Thoracic aorta (tissue), 2 donors: Measurements from ENCODE around the gene INO80C. TPM values are rescaled to one million over a fixed set of nuclear protein-coding genes. Genes with fewer than 3 reads are reported as not detected.

Source experiments
- ATAC-seq: fragments of 150-250 bp; one replicate; pipeline ENCODE4 v1.8.0; 2017; ENCODE audit warnings: low read depth; ENCODE audit not compliant: insufficient number of reproducible peaks, low FRiP score
- DNase-seq: peaks from one replicate; pipeline ENCODE4 v3.0.0-alpha.2; 2020; ENCODE audit warnings: low spot score
- H3K27ac ChIP-seq, 2 donors: fragments of 200-600 bp; sonication (generic); 1 replicate in 1 of 2; 2 replicates in 1 of 2; pipeline ENCODE4 v1.5.1; 2016; ENCODE audit warnings: mild to moderate bottlenecking in 2 of 2, moderate library complexity in 2 of 2
- H3K27me3 ChIP-seq: fragments of 200-600 bp; sonication (generic); replicated peaks from 2 replicates; pipeline ENCODE4 v1.6.0; 2016; ENCODE audit warnings: mild to moderate bottlenecking; ENCODE audit not compliant: insufficient read depth
- H3K36me3 ChIP-seq: fragments of 200-600 bp; sonication (generic); one replicate; pipeline ENCODE4 v1.5.1; 2016
- H3K4me1 ChIP-seq, 2 donors: fragments of 200-600 bp; sonication (generic); 1 replicate in 1 of 2; 2 replicates in 1 of 2; pipeline versions ENCODE4 v1.5.1 to v1.6.0; 2016; ENCODE audit warnings: low read depth in 2 of 2, mild to moderate bottlenecking in 1 of 2; ENCODE audit not compliant: control insufficient read depth in 1 of 2
- H3K4me3 ChIP-seq: fragments of 200-600 bp; sonication (generic); 2 replicates; pipeline ENCODE4 v1.5.1; 2016; ENCODE audit warnings: mild to moderate bottlenecking
- H3K9me3 ChIP-seq: fragments of 200-600 bp; sonication (generic); 2 replicates; pipeline ENCODE4 v1.5.1; 2016
- CTCF ChIP-seq: fragments of 200-600 bp; sonication (generic); IDR thresholded peaks from one replicate; pipeline ENCODE4 v1.5.1; 2019; ENCODE audit warnings: antibody characterized with exemption
- total RNA-seq, 2 donors: library from RNA; depleted of rRNA; stranded (reverse); fragments of >200 nt; gene quantifications; one replicate each; pipeline versions ENCODE4 v1.1.0 to v1.2.3, GENCODE V29; 2016

INO80C gene
- total RNA-seq, 2 donors from 2014 or later, result 3.0 to 7.3 TPM

GRCh38 chr18:35477974-35478373, 19.8 kb downstream of the INO80C start:
- no peaks in the 10 kb centered on the region for H3K36me3 ChIP-seq
- ATAC-seq, result no peak
- DNase-seq, result no peak
- H3K27ac ChIP-seq, result no peak overlapping the region
- no peaks in the 10 kb centered on the region for H3K4me1 ChIP-seq
- H3K27me3 ChIP-seq, result no peaks in the 10 kb centered on the region
- no peak overlapping the region for H3K4me3 ChIP-seq
- TF ChIP-seq CTCF, result no peak
- no peaks in the 10 kb centered on the region for H3K9me3 ChIP-seq

DNA sequence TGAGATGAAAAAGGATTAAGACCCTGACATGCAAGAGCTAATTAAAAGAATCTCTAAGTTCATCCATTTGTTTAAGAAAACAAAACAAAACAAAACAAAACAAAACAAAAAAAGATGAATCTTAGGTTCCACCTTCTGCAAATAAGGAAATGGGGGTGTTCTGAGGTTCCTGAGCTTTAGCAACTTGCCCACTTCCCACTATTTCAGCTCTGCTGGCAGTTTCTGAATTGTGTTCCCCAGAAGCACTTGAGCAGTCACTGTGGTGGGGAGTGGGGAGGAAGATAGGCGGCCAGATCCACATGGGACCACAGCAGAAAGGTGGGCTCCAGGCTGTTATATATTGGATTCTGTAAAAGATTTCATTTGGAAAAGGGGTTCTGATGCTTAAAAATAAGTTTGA, 20.3 kb downstream of the INO80C start:
- Histone ChIP-seq H3K27me3 (no peaks in the 10 kb centered on the region), H3K9me3 (no peaks in the 10 kb centered on the region), H3K4me3 (no peak overlapping the region), H3K36me3 (no peaks in the 10 kb centered on the region), H3K4me1 (no peaks in the 10 kb centered on the region), H3K27ac (no peak overlapping the region)
- no peak for TF ChIP-seq CTCF
- DNase-seq (no peak), ATAC-seq (no peak)

GRCh38 chr18:35474884-35475283, 22.9 kb downstream of the INO80C start:
- no peaks in the 10 kb centered on the region for H3K36me3 ChIP-seq
- H3K27me3 ChIP-seq, result no peaks in the 10 kb centered on the region
- TF ChIP-seq CTCF, result no peak
- peaks cover 0 to 7% of the 10 kb centered on the region in 2 donors for H3K4me1 ChIP-seq
- ATAC-seq, result no peak
- no peaks in the 10 kb centered on the region for H3K9me3 ChIP-seq
- H3K27ac ChIP-seq, result no peak overlapping the region
- no peak for DNase-seq
- H3K4me3 ChIP-seq, result no peak overlapping the region

DNA sequence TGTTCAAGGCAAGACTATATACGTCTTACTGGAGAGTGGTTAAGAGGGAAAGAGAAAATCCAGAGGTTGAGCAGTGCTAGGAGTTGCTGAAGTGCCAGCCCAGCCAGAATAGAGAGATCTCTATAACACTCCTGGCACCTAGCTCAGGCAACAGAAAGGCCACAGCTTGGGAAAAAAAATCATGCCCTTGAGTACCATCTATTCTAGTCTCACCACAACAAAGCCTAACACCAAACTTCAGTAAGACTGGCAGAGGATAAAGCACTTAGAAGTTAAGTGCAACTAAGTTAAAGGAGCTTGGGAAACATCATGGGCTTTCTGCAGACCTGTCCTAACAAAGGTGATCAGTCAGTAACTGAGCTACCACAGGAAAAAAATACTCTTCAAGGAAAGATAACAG, 24.2 kb downstream of the INO80C start:
- Histone ChIP-seq H3K36me3 (no peaks in the 10 kb centered on the region), H3K4me3 (no peak overlapping the region), H3K9me3 (no peaks in the 10 kb centered on the region), H3K27ac (no peak overlapping the region), H3K27me3 (no peaks in the 10 kb centered on the region), H3K4me1 (peaks cover 0 to 12% of the 10 kb centered on the region in 2 donors)
- DNase-seq, result no peak
- ATAC-seq, result no peak
- TF ChIP-seq CTCF, result no peak

- no peak overlapping the region for H3K4me3 ChIP-seq
- H3K9me3 ChIP-seq, result no peaks in the 10 kb centered on the region
- TF ChIP-seq CTCF, result no peak
- DNase-seq (no peak), ATAC-seq (no peak)
- H3K4me1 ChIP-seq, result peaks cover 8 to 23% of the 10 kb centered on the region in 2 donors
- H3K27me3 ChIP-seq, result no peaks in the 10 kb centered on the region
- no peaks in the 10 kb centered on the region for H3K36me3 ChIP-seq
- H3K27ac ChIP-seq, result no peak overlapping the region
Observed at GRCh38 chr18:35470435-35470834, 27.3 kb downstream of the INO80C start.
